Natural killer cell (primary cell): ENCODE measurements around the gene KCNH1. TPM values are rescaled to one million over a fixed set of nuclear protein-coding genes. Genes with fewer than 3 reads are reported as not detected.

ENCODE experiments used
- ATAC-seq, 3 donors: fragments of 150-1000 bp in 2 of 3; fragments of 200-7000 bp in 1 of 3; cut with Tn5 transposase; 1 replicate in 1 of 3; 2 replicates in 2 of 3; pipeline ENCODE4 v1.10.0; 2021; ENCODE audit warnings: mild to moderate bottlenecking in 2 of 3, moderate library complexity in 2 of 3
- DNase-seq, 2 donors: peaks; one replicate each; pipeline versions ENCODE4 v3.0.0 to v3.0.0-alpha.2; 2013 to 2021; ENCODE audit warnings: mixed read lengths in 1 of 2
- H3K27ac ChIP-seq: one replicate; pipeline ENCODE4 v1.5.1; 2013; ENCODE audit warnings: mild to moderate bottlenecking, low read length
- H3K27me3 ChIP-seq: one replicate; pipeline ENCODE4 v1.6.1; 2013; ENCODE audit warnings: low read length; ENCODE audit not compliant: control insufficient read depth, insufficient read depth
- H3K36me3 ChIP-seq: one replicate; pipeline ENCODE4 v1.6.1; 2013; ENCODE audit warnings: low read length; ENCODE audit not compliant: control insufficient read depth, insufficient read depth
- H3K4me1 ChIP-seq: one replicate; pipeline ENCODE4 v1.6.1; 2013; ENCODE audit warnings: low read length; ENCODE audit not compliant: control insufficient read depth, insufficient read depth
- H3K4me3 ChIP-seq: one replicate; pipeline ENCODE4 v1.5.1; 2013; ENCODE audit warnings: low read length
- H3K9me3 ChIP-seq: one replicate; pipeline ENCODE4 v1.6.1; 2013; ENCODE audit warnings: low read length; ENCODE audit not compliant: control insufficient read depth, insufficient read depth
- H3K27ac Mint-ChIP-seq, 2 donors: one replicate each; pipeline ENCODE4 v1.8.0; 2022; ENCODE audit warnings: mild to moderate bottlenecking in 2 of 2, mixed read lengths in 2 of 2, moderate library complexity in 1 of 2
- H3K27me3 Mint-ChIP-seq, 2 donors: one replicate each; pipeline ENCODE4 v1.8.0; 2022; ENCODE audit warnings: low read depth in 2 of 2, mixed read lengths in 2 of 2
- H3K36me3 Mint-ChIP-seq: one replicate; pipeline ENCODE4 v1.8.0; 2022; ENCODE audit warnings: mixed read lengths
- H3K4me1 Mint-ChIP-seq, 2 donors: one replicate each; pipeline ENCODE4 v1.8.0; 2022; ENCODE audit warnings: mixed read lengths in 2 of 2
- H3K4me3 Mint-ChIP-seq: one replicate; pipeline ENCODE4 v1.8.0; 2022; ENCODE audit warnings: mild to moderate bottlenecking, moderate library complexity, mixed read lengths
- H3K9me3 Mint-ChIP-seq, 2 donors: one replicate each; pipeline ENCODE4 v1.8.0; 2022; ENCODE audit warnings: mixed read lengths in 2 of 2
- CTCF ChIP-seq: fragments of 200-600 bp; IDR thresholded peaks from one replicate; pipeline ENCODE4 v1.8.0; 2022; ENCODE audit warnings: antibody characterized with exemption
- WGBS: methylation state at CpG from one replicate; pipeline ENCODE4 v1.1.7; 2013; ENCODE audit warnings: missing lambda C conversion rate; ENCODE audit not compliant: insufficient coverage; 5-methylcytosine and 5-hydroxymethylcytosine counted together
- intact Hi-C: fragments of 100-400 bp; cut with micrococcal nuclease; formaldehyde crosslinking; loops from one replicate; pipeline ENCODE4 v1.14.2; 2022
- total RNA-seq, 4 donors: library from RNA; stranded (reverse); fragments of 120-200 nt in 1 of 4; gene quantifications; one replicate each; pipeline versions ENCODE4 v1.2.3 to v1.2.4, GENCODE V29; 2013 to 2022

KCNH1 gene
- total RNA-seq, 3 donors from 2014 or later (not counting 1 experiment from before 2014, with no cell fraction given): not detected

DNA sequence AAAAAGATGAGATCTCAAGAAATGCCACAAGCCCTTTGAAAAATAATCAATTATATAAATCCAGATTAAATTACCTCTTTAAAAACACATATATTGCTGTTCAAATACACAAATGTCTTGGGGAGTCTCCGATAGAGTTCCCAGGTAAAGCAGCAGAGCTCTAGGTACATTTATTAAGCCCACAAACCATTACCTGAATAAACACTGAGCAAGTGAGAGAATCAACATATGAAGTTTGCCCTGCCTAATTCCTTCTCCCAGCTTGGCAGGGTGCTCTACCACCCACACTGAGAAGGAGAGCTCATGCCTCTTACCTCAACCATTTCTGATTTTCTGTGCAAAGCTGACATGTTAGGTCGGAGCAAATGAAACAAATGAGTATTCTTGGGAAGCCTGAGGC is 402.4 kb downstream of the KCNH1 start:
- peaks cover 6 to 7% of the 10 kb centered on the region in 2 donors for H3K27me3 Mint-ChIP-seq
- WGBS: 84% methylated on average over 2 of the region's 2 CpGs
- H3K36me3 Mint-ChIP-seq: no peaks in the 10 kb centered on the region
- H3K27ac Mint-ChIP-seq: no peak overlapping the region
- Histone ChIP-seq H3K4me3 (no peak overlapping the region), H3K4me1 (no peaks in the 10 kb centered on the region), H3K27ac (no peak overlapping the region), H3K36me3 (no peaks in the 10 kb centered on the region), H3K9me3 (no peaks in the 10 kb centered on the region), H3K27me3 (no peaks in the 10 kb centered on the region)
- peaks cover 0 to 2% of the 10 kb centered on the region in 2 donors for H3K9me3 Mint-ChIP-seq
- DNase-seq (no peak), ATAC-seq (no peak)
- TF ChIP-seq CTCF: no peak
- intact Hi-C loops: no loop called here
- peaks cover 6 to 10% of the 10 kb centered on the region in 2 donors for H3K4me1 Mint-ChIP-seq
- H3K4me3 Mint-ChIP-seq: no peak overlapping the region

GRCh38 chr1:210731193-210731592 is 402.8 kb downstream of the KCNH1 start:
- no peak for TF ChIP-seq CTCF
- H3K9me3 Mint-ChIP-seq: peaks cover 0 to 2% of the 10 kb centered on the region in 2 donors
- Histone ChIP-seq H3K4me1 (no peaks in the 10 kb centered on the region), H3K27ac (no peak overlapping the region), H3K27me3 (no peaks in the 10 kb centered on the region), H3K4me3 (no peak overlapping the region), H3K36me3 (no peaks in the 10 kb centered on the region), H3K9me3 (no peaks in the 10 kb centered on the region)
- intact Hi-C loops: no loop called here
- peak in 1 of 3 donors; percentile 52 for ATAC-seq
- no peak overlapping the region for H3K27ac Mint-ChIP-seq
- H3K4me1 Mint-ChIP-seq: peaks cover 6 to 10% of the 10 kb centered on the region in 2 donors
- H3K4me3 Mint-ChIP-seq: no peak overlapping the region
- peaks cover 6 to 7% of the 10 kb centered on the region in 2 donors for H3K27me3 Mint-ChIP-seq
- DNase-seq: no peak
- WGBS: 100% methylated on average over 1 of the region's 2 CpGs
- H3K36me3 Mint-ChIP-seq: no peaks in the 10 kb centered on the region

DNA sequence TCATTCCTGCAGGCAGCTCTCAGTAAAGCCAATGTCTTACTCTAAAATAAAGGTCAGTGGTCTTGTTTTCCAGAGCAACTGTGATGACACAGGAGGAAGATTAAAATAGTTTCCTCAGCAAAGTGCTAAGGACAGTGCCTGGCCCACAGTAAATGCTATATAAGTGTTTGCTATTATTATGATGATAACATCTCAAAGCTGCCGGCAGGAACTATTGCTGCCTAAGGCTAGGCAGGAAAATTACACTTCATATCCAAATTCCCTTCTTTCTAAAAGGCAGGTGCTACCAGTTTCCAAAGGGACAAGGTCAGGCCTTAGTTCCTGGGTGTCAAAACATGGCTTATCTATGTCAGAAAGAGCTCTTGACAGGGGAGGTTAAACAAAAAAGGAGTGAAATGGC is 403.9 kb downstream of the KCNH1 start:
- Histone ChIP-seq H3K4me3 (no peak overlapping the region), H3K27ac (no peak overlapping the region), H3K27me3 (no peaks in the 10 kb centered on the region), H3K36me3 (no peaks in the 10 kb centered on the region), H3K9me3 (no peaks in the 10 kb centered on the region), H3K4me1 (no peaks in the 10 kb centered on the region)
- 57% methylated on average over 1 of the region's 1 CpG for WGBS
- TF ChIP-seq CTCF: no peak
- no peak for DNase-seq
- Mint-ChIP-seq H3K36me3 (no peaks in the 10 kb centered on the region), H3K4me1 (peaks cover 6 to 10% of the 10 kb centered on the region in 2 donors), H3K4me3 (no peak overlapping the region), H3K27ac (no peak overlapping the region), H3K9me3 (no peaks in the 10 kb centered on the region), H3K27me3 (peaks cover 4 to 7% of the 10 kb centered on the region in 2 donors)
- ATAC-seq: no peak
- intact Hi-C loops: no loop called here

- no peak for TF ChIP-seq CTCF
- no peak overlapping the region for H3K27ac ChIP-seq
- H3K27me3 ChIP-seq: no peaks in the 10 kb centered on the region
- no peaks in the 10 kb centered on the region for H3K4me1 ChIP-seq
- intact Hi-C loops: no loop called here
- no peak overlapping the region for H3K4me3 ChIP-seq
- ATAC-seq: no peak
- H3K9me3 Mint-ChIP-seq: no peaks in the 10 kb centered on the region
- H3K4me1 Mint-ChIP-seq: peaks cover 6 to 10% of the 10 kb centered on the region in 2 donors
- H3K9me3 ChIP-seq: no peaks in the 10 kb centered on the region
- WGBS: 74% methylated on average over 3 of the region's 4 CpGs
- no peaks in the 10 kb centered on the region for H3K36me3 ChIP-seq
- no peak overlapping the region for H3K27ac Mint-ChIP-seq
- DNase-seq: no peak
- peaks cover 4 to 7% of the 10 kb centered on the region in 2 donors for H3K27me3 Mint-ChIP-seq
- no peaks in the 10 kb centered on the region for H3K36me3 Mint-ChIP-seq
- H3K4me3 Mint-ChIP-seq: no peak overlapping the region
Observed at GRCh38 chr1:210728437-210729149, 405.4 kb downstream of the KCNH1 start.
